Osteoblast (primary cell): Measurements from ENCODE around the gene LRRC4C. TPM values are rescaled to one million over a fixed set of nuclear protein-coding genes. Genes with fewer than 3 reads are reported as not detected.

ENCODE experiments used
- DNase-seq: peaks from one replicate; pipeline ENCODE4 v3.0.0; 2011; ENCODE audit warnings: low spot score, mixed read lengths; ENCODE audit not compliant: insufficient read length; ENCODE audit errors: missing footprints
- H2AFZ ChIP-seq: 2 replicates; pipeline ENCODE4 v1.6.0; 2011; ENCODE audit warnings: mild to moderate bottlenecking, low read length
- H3K27ac ChIP-seq: 2 replicates; pipeline ENCODE4 v1.5.1; 2011; ENCODE audit warnings: mild to moderate bottlenecking, low read depth, low read length, moderate library complexity
- H3K27me3 ChIP-seq: 2 replicates; pipeline ENCODE4 v1.6.0; 2012; ENCODE audit warnings: mild to moderate bottlenecking, control low read depth, inconsistent platforms, low read length, moderate library complexity; ENCODE audit not compliant: insufficient read depth
- H3K36me3 ChIP-seq: 2 replicates; pipeline ENCODE4 v1.5.1; 2011; ENCODE audit warnings: mild to moderate bottlenecking, low read length, control low read depth, moderate library complexity; ENCODE audit not compliant: insufficient read depth
- H3K4me1 ChIP-seq: 2 replicates; pipeline ENCODE4 v1.5.1; 2011; ENCODE audit warnings: mild to moderate bottlenecking, low read length, control low read depth, moderate library complexity; ENCODE audit not compliant: insufficient read depth
- H3K4me2 ChIP-seq: 2 replicates; pipeline ENCODE4 v1.6.0; 2011; ENCODE audit warnings: mild to moderate bottlenecking, low read length; ENCODE audit not compliant: insufficient read depth
- H3K4me3 ChIP-seq: fragments of 200-600 bp; sonication (generic); 3 replicates; pipeline ENCODE4 v1.5.1; 2012; ENCODE audit warnings: mild to moderate bottlenecking, low read length, inconsistent platforms; ENCODE audit not compliant: insufficient read depth
- H3K79me2 ChIP-seq: 2 replicates; pipeline ENCODE4 v1.6.0; 2012; ENCODE audit warnings: mild to moderate bottlenecking, low read length, control low read depth, inconsistent platforms; ENCODE audit not compliant: insufficient read depth
- H3K9me3 ChIP-seq: 2 replicates; pipeline ENCODE4 v1.5.1; 2011; ENCODE audit warnings: low read depth, low read length, control low read depth
- H4K20me1 ChIP-seq: 2 replicates; pipeline ENCODE4 v1.6.0; 2012; ENCODE audit warnings: mild to moderate bottlenecking, low read length, control low read depth; ENCODE audit not compliant: insufficient read depth
- total RNA-seq: library from RNA; depleted of rRNA; stranded (reverse); fragments of >200 nt; gene quantifications from 2 replicates; pipeline ENCODE4 v1.2.3, GENCODE V29; 2012
- TF ChIP-seq, protein P1 (sequence below): IDR thresholded peaks from 2 replicates; pipeline ENCODE4 v1.5.1; 2011; ENCODE audit warnings: mild to moderate bottlenecking, low read depth, low read length, moderate library complexity; ENCODE audit errors: extremely low read depth

LRRC4C gene
- total RNA-seq, 1 donor, result 2.2 TPM

DNA sequence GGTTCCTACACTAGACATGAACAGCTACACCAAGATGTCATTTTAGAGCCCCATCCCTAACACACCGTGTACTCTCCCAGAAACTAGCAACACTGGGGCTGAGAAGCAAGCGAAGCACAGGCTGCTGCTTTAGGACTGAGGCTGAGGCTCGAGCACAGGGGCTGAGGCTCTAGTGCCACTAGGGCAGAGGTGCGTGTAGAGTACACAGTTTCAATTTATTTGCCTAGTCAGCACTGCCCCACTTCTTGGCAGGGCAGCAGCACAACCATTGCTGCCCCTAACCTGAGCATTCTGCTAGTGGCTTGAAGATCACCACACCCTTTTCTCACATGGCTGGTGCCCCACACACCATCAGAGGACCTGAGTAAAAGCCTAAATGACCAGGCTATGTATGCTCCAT lies 713.2 kb downstream of the LRRC4C start:
- Histone ChIP-seq H4K20me1 (no peaks in the 10 kb centered on the region), H3K4me3 (no peak overlapping the region), H3K9me3 (no peaks in the 10 kb centered on the region), H3K4me1 (no peaks in the 10 kb centered on the region), H3K27ac (no peak overlapping the region), H3K79me2 (no peaks in the 10 kb centered on the region), H2AFZ (no peak overlapping the region), H3K36me3 (no peaks in the 10 kb centered on the region), H3K4me2 (no peak overlapping the region), H3K27me3 (no peaks in the 10 kb centered on the region)
- TF ChIP-seq, protein P1, sequence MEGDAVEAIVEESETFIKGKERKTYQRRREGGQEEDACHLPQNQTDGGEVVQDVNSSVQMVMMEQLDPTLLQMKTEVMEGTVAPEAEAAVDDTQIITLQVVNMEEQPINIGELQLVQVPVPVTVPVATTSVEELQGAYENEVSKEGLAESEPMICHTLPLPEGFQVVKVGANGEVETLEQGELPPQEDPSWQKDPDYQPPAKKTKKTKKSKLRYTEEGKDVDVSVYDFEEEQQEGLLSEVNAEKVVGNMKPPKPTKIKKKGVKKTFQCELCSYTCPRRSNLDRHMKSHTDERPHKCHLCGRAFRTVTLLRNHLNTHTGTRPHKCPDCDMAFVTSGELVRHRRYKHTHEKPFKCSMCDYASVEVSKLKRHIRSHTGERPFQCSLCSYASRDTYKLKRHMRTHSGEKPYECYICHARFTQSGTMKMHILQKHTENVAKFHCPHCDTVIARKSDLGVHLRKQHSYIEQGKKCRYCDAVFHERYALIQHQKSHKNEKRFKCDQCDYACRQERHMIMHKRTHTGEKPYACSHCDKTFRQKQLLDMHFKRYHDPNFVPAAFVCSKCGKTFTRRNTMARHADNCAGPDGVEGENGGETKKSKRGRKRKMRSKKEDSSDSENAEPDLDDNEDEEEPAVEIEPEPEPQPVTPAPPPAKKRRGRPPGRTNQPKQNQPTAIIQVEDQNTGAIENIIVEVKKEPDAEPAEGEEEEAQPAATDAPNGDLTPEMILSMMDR, result no peak
- DNase-seq, result no peak

DNA sequence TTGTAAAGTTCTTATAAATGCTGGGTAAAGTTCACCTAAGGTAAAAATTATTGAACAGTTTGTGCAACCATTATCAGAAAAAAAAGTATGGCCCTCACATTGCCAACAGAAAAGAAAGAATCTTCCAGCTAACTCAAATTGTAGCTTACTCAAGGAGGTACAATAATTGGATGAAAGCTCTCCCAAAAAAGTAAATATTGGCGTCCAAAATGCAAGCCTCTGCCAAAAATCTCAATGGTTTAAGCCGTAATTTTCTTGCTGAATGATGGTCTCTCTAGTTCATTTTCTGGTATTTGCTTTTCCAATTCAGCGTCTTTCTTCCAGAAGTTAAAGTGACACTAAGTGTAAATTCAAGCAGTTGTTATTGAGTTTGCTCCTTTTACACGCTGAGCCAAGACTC lies 727.3 kb downstream of the LRRC4C start:
- no peak overlapping the region for H2AFZ ChIP-seq
- no peaks in the 10 kb centered on the region for H3K36me3 ChIP-seq

DNA sequence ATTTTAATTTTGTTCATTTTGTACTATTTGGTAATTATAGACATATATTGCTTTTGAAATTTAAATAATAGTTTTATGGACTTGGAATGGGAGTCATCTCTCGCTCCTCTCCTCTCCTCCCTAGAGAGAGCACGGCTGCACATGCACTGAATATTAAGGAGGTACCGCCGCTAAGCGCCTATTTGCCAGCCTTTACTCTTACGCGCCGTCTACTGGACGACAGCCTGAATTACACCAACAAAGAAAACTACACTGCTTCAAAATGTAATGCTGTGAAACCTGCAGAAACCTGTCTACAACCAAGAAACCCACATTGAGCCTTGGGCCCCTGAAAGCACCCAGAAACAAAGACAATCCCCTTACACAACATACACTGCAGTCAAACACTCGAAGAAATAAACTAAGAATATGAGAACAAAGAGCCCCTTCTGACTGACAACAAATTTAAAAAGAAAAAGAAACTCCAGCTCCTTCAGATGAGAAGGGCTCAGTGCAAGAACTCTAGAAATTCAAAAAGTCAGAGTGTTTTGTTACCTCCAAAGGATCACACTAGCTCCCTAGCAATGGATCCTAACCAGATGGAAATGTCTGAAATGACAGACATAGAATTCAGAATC lies 737.2 kb downstream of the LRRC4C start:
- no peaks in the 10 kb centered on the region for H3K36me3 ChIP-seq
- no peaks in the 10 kb centered on the region for H3K4me1 ChIP-seq
- no peaks in the 10 kb centered on the region for H3K79me2 ChIP-seq
- H4K20me1 ChIP-seq, result no peaks in the 10 kb centered on the region
- DNase-seq, result no peak
- no peaks in the 10 kb centered on the region for H3K27me3 ChIP-seq
- H3K4me2 ChIP-seq, result no peak overlapping the region
- no peak overlapping the region for H3K27ac ChIP-seq
- no peaks in the 10 kb centered on the region for H3K9me3 ChIP-seq
- no peak overlapping the region for H3K4me3 ChIP-seq
- TF ChIP-seq, protein P1, result no peak
- H2AFZ ChIP-seq, result no peak overlapping the region

More for the DNA sequence above, 727.3 kb downstream of the LRRC4C start:
- DNase-seq, result no peak
- Histone ChIP-seq H3K27me3 (no peaks in the 10 kb centered on the region), H3K4me3 (no peak overlapping the region), H3K4me2 (no peak overlapping the region), H3K27ac (no peak overlapping the region), H3K9me3 (no peaks in the 10 kb centered on the region), H3K79me2 (no peaks in the 10 kb centered on the region), H3K4me1 (no peaks in the 10 kb centered on the region), H4K20me1 (no peaks in the 10 kb centered on the region)
- TF ChIP-seq, protein P1, result no peak

DNA sequence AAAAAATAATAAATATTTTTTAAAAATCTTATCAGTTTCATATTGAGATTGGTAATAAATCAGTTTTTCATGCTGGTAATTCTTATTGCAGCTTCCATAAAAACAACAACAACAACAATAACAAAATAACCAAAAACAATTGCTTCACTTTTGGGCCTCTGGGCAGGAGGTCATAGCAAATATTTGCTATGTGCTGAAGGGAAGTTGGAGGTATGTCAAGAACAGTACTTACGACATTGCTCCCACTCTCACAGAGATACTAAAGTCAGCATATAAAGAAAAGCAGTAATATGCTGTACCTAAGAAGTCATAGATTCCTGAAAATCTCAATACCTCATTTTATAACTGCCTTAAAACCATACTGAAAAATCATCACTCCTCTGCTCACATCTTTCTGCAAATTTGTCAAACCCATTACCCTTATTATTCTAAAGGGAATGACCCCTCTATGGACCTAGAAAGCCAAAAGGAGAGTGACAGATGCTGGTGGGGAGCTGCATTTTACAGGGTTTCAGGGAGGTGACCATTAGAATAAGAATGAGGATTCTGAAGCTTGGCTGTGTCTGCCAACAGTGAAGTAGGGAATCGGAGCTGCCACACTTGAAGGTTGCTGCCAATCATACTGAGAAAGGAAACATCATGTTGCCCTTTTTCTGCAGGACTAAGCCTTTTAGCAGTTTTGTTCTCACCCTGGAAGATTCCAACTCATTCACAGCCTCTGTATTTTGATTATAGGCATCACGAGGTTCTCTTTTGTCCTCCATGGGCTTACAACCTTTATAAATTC lies 742.9 kb downstream of the LRRC4C start:
- H3K4me2 ChIP-seq, result no peak overlapping the region
- H3K4me3 ChIP-seq, result no peak overlapping the region
- no peaks in the 10 kb centered on the region for H3K36me3 ChIP-seq
- no peaks in the 10 kb centered on the region for H3K27me3 ChIP-seq
- no peaks in the 10 kb centered on the region for H3K4me1 ChIP-seq
- TF ChIP-seq, protein P1, result no peak
- no peak for DNase-seq
- no peaks in the 10 kb centered on the region for H3K9me3 ChIP-seq
- no peaks in the 10 kb centered on the region for H4K20me1 ChIP-seq
- no peak overlapping the region for H3K27ac ChIP-seq
- no peaks in the 10 kb centered on the region for H3K79me2 ChIP-seq
- no peak overlapping the region for H2AFZ ChIP-seq
